ENCODE measurements around the gene PRKCH.
A peak's percentile ranks its signal among the peaks of the same experiment; 100 is the strongest.

Gene PRKCH

GRCh38 chr14:61589691-61590581 lies 268.6 kb downstream of the PRKCH start:
- no peak for DNase-seq (ENCODE audit: low read depth)

GRCh38 chr14:61591862-61592261 lies 270.5 kb downstream of the PRKCH start:
- DNase-seq (ENCODE audit: low read depth), result no peak

- peak; percentile 20 for DNase-seq (ENCODE audit: low read depth)
These were observed 272.0 kb downstream of the PRKCH start for GRCh38 chr14:61593330-61593729.

GRCh38 chr14:61596990-61597389 lies 275.6 kb downstream of the PRKCH start:
- DNase-seq (ENCODE audit: low read depth), result no peak

GRCh38 chr14:61598980-61599379 lies 277.6 kb downstream of the PRKCH start:
- DNase-seq (ENCODE audit: low read depth), result peak; percentile 33

- DNase-seq (ENCODE audit: low read depth), result no peak
These were observed 278.6 kb downstream of the PRKCH start for GRCh38 chr14:61599942-61600341.
